AG08396 (cell line): Measurements from ENCODE around the gene PDHX.

Experiments
- DNase-seq: peaks from one replicate; pipeline ENCODE4 v3.0.0; 2012; ENCODE audit warnings: low spot score, mixed read lengths

The PDHX gene

DNA sequence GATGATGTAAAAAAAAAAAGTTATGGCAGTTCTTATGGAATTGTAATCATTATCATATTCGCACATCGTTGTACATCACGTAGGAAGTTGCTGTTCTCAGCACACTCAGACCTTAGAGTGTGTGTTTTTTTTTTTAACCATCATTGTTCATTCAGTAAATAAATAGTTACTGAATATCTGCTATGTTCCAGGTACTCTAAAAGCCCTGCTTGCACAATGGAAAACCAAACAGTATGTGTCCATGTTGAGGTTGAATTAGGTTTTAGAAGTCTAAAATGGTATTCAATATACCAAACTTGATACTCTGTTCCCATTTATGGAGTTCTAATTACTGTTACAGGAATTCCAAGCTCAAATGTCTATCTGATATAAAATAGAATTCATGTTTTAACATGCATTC is 41.2 kb downstream of the PDHX start:
- no peak for DNase-seq

DNA sequence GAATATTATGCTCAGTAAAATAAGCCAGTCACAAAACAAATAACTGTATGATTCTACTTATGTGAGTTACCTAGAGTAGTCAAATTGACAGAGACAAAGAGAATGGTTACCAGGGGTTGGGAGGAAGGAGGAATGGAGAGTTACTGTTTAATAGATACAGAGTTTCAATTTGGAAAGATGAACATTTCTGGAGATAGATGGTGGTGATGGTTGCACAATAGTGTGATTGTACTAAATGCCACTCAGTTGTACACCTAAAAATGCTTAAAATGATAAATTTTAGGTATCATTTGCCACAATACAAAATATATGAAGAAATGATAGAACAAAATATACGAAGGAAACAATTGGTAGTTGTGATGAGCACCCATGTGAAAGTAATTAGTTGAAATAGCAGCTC is 43.4 kb downstream of the PDHX start:
- DNase-seq, result no peak

DNA sequence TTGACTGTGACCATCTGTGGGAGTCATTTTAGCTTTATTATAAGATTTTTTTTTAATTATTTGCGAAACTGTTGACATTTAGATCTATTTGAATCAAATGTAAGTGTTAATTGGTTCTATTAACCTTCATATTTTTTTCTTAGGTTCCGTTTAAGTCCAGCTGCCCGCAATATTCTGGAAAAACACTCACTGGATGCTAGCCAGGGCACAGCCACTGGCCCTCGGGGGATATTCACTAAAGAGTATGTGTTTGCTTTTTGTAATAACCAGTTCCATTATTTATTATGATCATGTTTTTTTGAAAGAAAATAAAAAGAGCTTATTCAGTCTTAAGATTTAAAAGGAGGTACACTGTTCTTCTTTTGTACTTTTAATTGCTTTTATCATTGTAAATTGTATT is 43.9 kb downstream of the PDHX start:
- no peak for DNase-seq

DNA sequence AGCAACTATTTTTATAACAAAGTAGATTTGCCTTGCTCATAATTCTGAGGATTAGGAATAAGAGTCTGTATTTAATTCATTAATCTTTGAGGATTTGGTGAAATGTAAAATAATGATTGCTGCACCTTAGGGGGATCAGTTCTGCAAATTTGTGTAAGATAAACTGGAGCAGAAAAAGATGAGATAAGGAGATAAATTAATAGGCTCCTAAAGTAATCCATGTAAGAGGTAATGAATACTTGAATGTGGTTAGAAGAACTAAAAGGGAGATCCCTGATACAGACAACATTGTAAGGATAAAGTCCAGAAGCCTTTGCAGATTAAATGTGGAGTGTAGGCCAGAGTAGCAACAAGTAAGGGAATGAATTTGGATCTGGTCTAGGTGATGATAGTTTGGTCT is 45.6 kb downstream of the PDHX start:
- DNase-seq, result no peak

DNA sequence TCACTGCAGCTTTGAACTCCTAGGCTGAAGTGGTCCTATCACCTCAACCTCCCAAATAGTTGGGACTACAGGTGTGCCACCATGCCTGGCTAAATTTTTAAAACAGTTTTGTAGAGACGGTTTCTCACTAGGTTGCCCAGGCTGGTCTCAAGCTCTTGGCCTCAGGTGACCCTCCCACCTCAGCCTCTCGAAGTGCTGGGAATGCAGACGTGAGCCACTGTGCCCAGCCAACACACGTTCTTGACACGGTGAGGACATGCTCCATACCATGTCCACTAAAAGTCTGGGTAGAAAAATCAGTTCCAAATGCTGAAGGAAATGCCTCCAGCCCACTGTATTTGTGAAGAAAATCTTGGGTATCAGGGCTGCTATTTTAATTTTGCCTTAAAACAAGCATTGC is 46.9 kb downstream of the PDHX start:
- DNase-seq, result no peak

DNA sequence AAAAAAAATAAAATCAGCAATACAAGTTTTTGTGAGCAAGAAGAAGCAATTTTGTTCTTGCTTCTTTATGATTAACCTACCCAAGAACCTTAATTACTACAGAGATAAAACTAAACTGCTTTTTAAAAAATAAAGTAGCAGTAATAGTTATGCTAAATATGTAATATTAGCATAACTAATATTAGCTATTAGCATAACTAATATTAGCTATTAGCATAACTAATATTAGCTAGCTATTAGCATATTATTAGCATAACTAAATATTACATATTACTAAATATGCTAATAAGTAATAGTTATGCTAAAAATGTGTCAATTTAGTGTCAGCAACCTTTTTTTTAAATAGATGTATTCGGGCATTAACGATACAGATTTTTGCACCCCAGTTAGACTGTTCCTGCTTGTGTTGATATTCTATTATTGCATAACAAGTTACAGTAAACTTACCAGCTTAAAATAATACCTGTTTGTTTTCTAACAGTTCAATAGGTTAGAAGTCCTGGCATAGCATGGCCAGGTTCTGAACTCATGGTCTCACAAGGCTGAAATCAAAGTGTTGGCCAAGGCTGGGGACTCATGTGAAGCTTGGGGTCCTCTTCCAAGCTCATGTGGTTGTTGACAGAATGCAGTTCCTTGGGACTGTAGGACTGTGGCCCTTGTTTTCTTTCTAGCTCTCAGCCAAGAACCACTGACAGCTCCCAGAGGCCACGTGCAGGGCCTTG is 48.4 kb downstream of the PDHX start:
- DNase-seq, result no peak

DNA sequence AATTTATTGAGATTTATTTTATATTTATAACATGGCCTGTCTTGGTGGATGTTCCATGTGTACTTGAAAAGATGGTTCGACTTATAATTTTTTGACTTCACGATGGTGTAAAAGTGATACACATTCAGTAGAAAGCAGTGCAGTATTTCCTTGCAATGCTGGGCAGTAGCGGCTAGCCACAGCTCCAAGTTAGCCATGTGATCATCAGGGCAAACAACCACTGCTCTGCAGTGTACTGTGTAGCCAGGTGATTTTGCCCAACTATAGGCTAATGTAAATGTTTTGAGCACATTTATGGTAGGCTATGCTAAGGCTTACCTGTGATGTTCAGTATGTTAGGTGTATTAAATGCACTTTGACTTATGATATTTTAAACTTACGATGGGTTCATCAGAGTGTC is 52.4 kb downstream of the PDHX start:
- no peak for DNase-seq

DNA sequence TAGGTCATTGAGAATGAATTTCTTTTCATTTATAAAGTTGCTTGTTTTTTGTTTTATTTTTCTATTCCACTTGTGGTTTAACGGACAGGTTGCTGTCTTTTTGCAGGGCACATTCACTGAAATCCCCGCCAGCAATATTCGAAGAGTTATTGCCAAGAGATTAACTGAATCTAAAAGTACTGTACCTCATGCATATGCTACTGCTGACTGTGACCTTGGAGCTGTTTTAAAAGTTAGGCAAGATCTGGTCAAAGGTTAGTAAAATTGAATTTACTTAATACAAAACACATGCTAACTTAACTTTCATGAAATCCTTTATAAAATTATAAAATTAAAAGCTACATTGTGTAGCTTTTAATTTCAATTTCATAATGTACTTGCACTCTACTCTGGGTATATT is 53.6 kb downstream of the PDHX start:
- no peak for DNase-seq

DNA sequence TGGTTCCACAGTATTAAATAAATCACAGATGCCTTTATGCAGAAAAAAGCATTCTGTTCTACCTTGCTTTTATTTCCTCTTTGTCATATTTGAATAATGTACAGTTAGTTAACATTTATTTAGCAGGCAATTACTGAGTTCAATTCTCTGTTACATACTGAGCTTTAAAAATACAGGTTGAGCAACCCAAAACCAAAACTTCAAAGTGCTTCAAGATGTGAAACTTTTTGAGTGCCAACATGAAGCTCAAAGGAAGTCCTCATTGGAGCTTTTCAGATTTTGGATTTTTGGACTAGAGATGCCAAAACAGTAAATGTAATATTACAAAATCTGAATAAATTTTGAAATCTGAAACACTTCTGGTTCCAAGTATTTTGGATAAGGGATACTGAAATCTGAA is 54.1 kb downstream of the PDHX start:
- DNase-seq, result no peak

DNA sequence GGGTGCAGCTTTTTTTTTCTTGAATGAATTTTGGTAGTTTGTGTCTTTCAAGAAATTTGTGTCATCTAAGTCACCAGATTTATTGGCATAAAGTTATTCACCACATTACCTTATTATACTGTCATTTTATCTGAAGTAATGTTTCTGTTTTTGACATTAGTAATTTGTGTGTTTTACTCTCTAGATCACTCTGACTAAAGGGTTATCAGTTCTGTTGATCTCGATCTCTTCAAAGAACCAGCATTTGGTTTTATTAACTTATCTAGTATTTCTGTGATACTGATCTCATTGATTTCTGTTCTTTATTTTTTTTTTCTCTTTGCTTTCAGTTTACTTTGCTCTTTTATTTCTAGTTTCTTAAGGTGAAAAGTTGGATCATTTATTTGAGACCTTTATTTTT is 55.5 kb downstream of the PDHX start:
- DNase-seq, result no peak

DNA sequence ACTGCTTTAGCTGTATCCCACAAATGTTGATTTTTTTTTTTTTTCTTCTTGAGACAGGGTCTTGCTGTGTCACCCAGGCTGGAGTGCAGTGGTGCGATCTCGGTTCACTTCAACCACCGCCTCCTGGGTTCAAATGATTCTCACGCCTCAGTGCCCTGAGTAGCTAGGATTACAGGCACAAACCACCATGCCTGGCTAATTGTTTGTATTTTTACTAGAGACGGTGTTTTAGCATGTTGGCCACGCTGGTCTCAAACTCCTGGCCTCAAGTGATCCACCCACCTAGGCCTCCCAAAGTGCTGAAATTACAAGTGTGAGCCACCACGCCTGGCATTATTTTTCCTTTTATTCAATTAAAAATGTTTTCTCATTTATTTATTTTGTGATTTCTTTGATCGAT is 55.9 kb downstream of the PDHX start:
- no peak for DNase-seq

DNA sequence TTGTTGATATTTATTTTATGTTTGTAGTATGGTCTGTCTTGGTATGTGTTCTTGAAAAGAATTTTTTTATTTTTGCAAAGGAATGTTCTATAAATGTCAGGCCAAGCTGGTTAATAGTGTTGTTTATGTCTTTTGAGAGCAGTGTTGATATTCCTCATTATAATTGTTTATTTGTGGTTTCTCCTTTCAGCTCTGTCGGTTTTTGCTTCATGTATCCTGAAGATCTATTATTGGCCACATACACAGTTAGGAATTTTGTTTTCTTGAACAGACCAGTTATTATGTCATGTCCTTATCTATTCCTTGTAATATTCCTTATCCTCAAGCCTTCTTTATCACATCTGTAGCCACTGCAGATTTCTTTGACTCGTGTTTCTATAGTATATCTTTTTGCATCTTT is 56.5 kb downstream of the PDHX start:
- DNase-seq, result peak; percentile 24

DNA sequence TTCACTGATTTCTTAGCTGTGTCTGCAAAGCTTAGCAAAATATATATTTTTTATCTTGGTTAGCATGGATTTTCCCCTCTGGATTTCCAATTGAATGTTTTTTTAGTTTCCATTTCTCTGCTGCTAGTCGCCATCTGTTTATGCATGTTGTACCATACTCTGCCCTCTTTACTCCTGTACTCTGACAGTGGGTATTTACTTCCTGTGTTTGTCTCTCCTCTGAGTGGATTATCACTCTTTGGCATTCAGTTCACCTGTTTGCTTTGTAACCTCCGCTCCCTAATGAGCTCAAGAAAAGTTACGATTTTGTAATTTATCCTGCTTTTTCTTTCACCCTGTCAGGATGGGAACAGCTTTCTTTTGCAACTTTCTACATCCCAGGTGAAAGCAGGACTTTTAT is 59.1 kb downstream of the PDHX start:
- DNase-seq, result no peak

DNA sequence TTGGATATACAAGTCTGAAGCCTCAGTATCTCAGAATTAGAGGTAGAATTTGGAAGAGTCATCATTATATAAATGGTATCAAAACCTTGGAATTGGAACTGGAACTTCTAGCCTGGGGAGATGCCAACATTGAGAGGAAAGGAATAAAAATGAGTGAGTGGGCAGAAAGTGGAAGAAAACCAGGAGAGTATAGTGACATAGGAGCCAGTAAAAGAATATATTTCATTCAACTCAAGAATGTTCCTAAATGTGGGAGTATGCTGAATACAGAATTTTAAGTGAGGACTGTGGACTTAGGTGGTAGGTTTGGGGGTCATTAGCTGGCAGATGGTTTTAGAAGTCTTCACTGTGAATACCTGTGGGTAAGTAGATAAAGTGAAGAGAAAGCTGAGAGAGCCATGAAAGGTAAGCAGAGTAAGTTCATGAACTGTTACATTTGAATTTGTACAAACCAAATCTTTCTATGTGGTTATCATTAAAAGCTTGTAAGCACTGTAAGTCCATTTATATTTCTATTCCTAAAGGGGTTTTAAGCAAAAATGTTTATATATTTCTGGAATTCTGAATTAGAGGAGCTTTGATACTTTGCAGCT is 60.2 kb downstream of the PDHX start:
- DNase-seq, result no peak

DNA sequence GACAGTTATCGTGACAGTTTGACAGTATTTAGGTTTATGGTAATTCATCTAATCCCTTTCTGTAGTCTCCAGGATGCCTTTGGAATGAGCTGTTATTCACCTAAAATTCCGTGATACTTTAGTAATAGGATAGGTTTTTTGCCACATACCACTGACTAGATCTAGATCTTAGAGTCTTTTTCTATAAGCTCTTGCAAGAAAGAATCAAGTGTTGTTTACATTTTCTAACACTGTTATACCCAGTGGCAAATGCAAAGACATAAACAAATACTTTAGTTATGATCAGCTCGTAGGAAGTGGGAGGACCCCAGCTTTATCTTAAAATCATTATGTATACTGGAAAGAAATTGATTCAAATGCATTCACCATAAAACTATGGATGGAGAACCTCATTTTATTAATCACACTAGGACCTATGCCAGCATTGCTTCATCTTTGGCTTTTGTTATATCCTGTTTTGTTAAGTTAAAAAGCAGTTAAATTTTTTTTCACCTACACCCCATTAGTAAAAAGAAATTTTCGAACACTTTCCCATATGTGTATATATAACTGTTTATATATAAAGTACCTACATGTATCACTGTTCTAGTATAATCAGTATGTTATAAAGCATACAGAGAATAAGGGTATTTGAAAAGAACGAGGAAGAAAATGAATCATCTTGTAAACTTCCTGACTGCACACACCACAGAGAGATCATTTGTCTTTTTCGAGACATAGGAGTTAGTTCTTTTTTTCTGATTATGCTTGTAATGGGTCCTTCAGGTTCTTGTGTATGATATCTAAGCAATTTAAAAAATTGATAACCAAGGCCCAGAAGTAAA is 60.9 kb downstream of the PDHX start:
- peak; percentile 29 for DNase-seq

DNA sequence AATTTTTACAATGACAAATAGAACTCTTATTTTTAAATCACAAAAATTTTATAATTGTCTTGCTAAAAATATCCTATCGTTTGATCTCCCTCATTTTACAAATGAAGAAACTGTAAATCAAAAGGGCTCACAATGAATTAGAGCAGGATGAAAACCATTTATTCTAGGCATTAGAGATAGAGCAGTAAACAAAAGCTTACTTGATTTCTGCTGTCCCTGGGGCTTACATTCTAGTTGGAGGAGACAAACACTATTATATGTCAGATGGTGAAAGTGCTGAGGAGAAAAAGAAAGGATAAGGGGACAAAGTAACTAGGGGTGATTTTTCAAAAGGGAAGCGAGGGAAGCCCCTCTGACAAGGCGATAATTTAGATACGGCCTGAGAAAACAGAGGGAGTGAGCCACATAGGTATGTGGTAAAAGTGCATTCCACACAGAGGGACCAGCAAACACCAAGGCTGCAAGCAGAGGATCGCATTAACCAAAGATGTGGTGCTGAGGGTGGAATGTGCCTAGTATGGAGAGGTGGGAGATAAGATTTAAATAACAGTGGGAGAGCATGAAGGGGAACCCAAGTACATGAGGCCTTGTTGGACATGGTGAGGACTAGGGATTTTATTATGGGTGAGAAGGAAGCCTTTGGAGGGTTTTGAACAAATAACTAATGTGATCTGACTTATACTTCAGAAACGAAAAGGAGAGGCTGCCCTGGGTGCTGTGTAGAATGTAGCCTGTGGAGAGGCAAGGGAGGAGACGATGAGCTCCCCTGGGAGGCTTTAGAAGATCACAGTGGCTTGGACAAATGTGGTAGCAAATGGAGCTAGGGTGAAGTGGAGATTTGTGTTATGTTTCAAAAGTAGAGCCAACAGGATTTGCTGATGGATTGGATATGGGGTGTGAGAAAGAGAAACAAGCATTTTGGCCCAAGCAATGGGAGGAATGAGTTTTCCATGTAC is 62.1 kb downstream of the PDHX start:
- DNase-seq, result no peak

DNA sequence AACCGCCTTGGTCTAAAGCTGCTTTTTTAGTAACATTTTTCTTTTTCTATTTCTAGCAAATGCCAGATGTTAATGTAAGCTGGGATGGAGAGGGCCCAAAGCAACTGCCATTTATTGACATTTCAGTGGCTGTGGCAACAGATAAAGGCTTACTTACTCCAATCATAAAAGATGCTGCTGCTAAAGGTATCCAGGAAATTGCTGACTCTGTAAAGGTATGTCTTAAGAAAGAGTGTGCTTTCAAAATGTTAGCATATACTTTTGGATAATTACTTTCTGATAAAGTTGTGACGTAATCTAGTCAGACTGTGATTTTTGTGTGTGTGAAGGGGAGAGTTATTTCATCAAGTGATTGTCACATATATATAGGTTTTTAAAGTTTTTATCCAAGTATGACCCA is 68.1 kb downstream of the PDHX start:
- DNase-seq, result no peak

DNA sequence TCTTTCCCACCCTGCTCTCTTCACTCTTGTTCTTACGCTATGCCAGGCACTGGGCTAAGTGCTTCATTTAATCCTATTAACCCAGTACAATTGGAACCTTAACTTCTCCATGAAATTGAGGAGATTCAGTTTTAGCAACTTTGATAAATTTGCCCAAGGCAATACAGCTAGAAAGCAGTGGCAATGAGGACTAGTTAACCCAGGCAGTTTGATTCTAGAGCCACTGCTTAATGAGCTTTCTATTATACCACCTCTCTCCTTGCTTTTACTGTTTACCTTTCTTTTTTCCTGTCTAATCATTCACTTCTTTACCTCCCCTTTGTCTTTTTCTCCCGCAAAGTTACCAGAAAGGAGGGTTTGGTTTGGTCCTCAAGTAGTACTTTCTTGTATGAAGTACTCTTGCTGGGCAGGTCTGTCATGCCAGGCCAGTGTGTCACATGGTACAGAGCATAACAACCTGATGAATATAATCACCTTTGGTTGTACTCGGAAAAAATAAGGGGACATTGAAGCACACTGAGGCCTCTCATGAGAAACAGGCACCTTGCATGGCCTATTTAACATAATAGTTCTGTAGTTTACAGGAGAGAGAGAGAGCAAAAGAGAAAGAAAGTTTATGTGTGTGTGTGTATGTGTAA is 70.6 kb downstream of the PDHX start:
- DNase-seq, result no peak

DNA sequence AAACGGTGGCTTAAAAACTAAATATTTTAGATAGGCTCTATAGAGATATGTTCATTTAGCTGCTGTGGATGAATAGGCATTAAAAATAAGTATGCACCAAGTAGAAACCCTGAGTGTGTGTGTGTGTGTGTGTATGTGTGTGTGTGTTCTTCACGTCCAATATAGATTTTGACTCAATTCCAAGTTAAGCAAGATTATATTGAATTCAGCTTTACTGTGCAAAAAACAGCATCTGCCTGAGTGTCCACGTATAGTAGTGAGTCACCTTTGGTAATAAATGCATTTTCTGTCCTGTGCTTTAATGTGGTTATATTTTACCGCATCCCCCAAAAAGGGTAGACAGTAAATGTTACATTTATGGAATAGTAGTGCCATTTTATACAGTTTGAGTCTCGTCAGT is 71.2 kb downstream of the PDHX start:
- no peak for DNase-seq

DNA sequence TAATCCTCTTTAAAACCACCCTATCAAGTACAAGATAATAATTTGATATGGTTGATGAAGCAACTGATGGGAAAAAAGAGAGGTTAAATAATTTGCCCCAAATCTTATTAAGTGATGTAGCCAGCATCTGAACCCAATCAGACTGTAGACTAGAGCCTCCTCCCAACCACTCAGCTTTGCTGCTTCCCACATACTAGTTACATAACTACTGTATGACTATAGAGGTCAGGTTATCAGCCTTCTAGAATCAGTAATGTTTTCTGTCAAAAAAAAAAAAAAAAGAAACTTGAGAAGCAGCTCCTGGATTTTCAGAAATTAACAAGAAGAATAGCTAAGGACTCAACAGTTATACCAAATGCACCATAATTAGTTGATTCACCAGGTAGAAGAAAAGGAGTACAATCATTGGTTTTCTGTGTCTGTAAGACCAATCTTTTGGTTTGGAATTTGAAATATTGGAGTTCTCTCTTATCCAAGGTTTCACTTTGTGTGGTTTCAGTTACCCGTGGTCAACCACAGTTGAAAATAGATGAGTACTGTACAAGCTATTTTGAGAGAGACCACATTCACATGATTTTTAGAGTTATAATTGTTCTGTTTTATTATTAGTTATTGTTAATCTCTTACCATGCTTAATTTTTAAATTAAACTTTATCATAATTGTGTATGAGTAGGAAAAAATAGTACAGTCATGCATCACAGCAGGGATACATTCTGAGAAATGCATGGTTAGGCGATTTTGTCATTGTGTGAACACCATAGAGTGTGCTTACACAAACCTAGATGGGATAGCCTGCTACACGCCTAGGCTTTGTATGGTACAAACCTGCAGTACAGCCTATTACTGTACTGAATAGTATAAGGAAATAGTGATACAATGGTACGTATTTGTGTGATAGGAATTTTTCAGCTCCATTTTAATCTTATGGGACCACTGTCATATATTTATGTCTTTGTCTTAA is 72.2 kb downstream of the PDHX start:
- no peak for DNase-seq

DNA sequence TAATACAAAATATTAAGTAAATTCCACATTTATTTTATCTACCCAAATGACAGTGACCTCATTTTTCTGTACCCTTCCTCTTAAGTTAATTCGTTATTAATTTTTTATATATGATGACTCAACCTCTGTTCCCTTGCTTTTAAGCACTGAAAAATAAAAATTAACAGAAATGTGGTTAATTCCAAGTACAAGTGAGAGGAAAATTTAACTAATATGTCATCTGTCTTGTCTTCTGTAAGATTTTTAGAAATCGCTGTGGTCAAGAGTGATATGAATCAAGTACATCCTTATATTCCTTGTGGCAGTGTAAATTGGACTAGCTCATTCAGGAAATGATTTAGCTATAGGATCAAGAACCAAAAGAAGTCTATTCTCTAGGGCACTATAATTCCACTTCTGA is 74.5 kb downstream of the PDHX start:
- DNase-seq, result no peak
